Natural killer cell (primary cell): ENCODE measurements around the gene DDX27. TPM values are rescaled to one million over a fixed set of nuclear protein-coding genes. Genes with fewer than 3 reads are reported as not detected.

Source experiments
- ATAC-seq, 3 donors: fragments of 150-1000 bp in 2 of 3; fragments of 200-7000 bp in 1 of 3; cut with Tn5 transposase; 1 replicate in 1 of 3; 2 replicates in 2 of 3; pipeline ENCODE4 v1.10.0; 2021; ENCODE audit warnings: mild to moderate bottlenecking in 2 of 3, moderate library complexity in 2 of 3
- DNase-seq, 2 donors: peaks; one replicate each; pipeline versions ENCODE4 v3.0.0 to v3.0.0-alpha.2; 2013 to 2021; ENCODE audit warnings: mixed read lengths in 1 of 2
- H3K27ac ChIP-seq: one replicate; pipeline ENCODE4 v1.5.1; 2013; ENCODE audit warnings: mild to moderate bottlenecking, low read length
- H3K27me3 ChIP-seq: one replicate; pipeline ENCODE4 v1.6.1; 2013; ENCODE audit warnings: low read length; ENCODE audit not compliant: control insufficient read depth, insufficient read depth
- H3K36me3 ChIP-seq: one replicate; pipeline ENCODE4 v1.6.1; 2013; ENCODE audit warnings: low read length; ENCODE audit not compliant: control insufficient read depth, insufficient read depth
- H3K4me1 ChIP-seq: one replicate; pipeline ENCODE4 v1.6.1; 2013; ENCODE audit warnings: low read length; ENCODE audit not compliant: control insufficient read depth, insufficient read depth
- H3K4me3 ChIP-seq: one replicate; pipeline ENCODE4 v1.5.1; 2013; ENCODE audit warnings: low read length
- H3K9me3 ChIP-seq: one replicate; pipeline ENCODE4 v1.6.1; 2013; ENCODE audit warnings: low read length; ENCODE audit not compliant: control insufficient read depth, insufficient read depth
- H3K27ac Mint-ChIP-seq, 2 donors: one replicate each; pipeline ENCODE4 v1.8.0; 2022; ENCODE audit warnings: mild to moderate bottlenecking in 2 of 2, mixed read lengths in 2 of 2, moderate library complexity in 1 of 2
- H3K27me3 Mint-ChIP-seq, 2 donors: one replicate each; pipeline ENCODE4 v1.8.0; 2022; ENCODE audit warnings: low read depth in 2 of 2, mixed read lengths in 2 of 2
- H3K36me3 Mint-ChIP-seq: one replicate; pipeline ENCODE4 v1.8.0; 2022; ENCODE audit warnings: mixed read lengths
- H3K4me1 Mint-ChIP-seq, 2 donors: one replicate each; pipeline ENCODE4 v1.8.0; 2022; ENCODE audit warnings: mixed read lengths in 2 of 2
- H3K4me3 Mint-ChIP-seq: one replicate; pipeline ENCODE4 v1.8.0; 2022; ENCODE audit warnings: mild to moderate bottlenecking, moderate library complexity, mixed read lengths
- H3K9me3 Mint-ChIP-seq, 2 donors: one replicate each; pipeline ENCODE4 v1.8.0; 2022; ENCODE audit warnings: mixed read lengths in 2 of 2
- CTCF ChIP-seq: fragments of 200-600 bp; IDR thresholded peaks from one replicate; pipeline ENCODE4 v1.8.0; 2022; ENCODE audit warnings: antibody characterized with exemption
- WGBS: methylation state at CpG from one replicate; pipeline ENCODE4 v1.1.7; 2013; ENCODE audit warnings: missing lambda C conversion rate; ENCODE audit not compliant: insufficient coverage; 5-methylcytosine and 5-hydroxymethylcytosine counted together
- intact Hi-C: fragments of 100-400 bp; cut with micrococcal nuclease; formaldehyde crosslinking; loops from one replicate; pipeline ENCODE4 v1.14.2; 2022
- total RNA-seq, 4 donors: library from RNA; stranded (reverse); fragments of 120-200 nt in 1 of 4; gene quantifications; one replicate each; pipeline versions ENCODE4 v1.2.3 to v1.2.4, GENCODE V29; 2013 to 2022

The DDX27 gene, protein sequence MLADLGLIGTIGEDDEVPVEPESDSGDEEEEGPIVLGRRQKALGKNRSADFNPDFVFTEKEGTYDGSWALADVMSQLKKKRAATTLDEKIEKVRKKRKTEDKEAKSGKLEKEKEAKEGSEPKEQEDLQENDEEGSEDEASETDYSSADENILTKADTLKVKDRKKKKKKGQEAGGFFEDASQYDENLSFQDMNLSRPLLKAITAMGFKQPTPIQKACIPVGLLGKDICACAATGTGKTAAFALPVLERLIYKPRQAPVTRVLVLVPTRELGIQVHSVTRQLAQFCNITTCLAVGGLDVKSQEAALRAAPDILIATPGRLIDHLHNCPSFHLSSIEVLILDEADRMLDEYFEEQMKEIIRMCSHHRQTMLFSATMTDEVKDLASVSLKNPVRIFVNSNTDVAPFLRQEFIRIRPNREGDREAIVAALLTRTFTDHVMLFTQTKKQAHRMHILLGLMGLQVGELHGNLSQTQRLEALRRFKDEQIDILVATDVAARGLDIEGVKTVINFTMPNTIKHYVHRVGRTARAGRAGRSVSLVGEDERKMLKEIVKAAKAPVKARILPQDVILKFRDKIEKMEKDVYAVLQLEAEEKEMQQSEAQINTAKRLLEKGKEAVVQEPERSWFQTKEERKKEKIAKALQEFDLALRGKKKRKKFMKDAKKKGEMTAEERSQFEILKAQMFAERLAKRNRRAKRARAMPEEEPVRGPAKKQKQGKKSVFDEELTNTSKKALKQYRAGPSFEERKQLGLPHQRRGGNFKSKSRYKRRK
- 10 to 100 TPM; 71.5 to 91.3 (median 75.9) TPM for total RNA-seq
- total RNA-seq (2013), result 56.2 TPM

GRCh38 chr20:49219091-49219923 lies at the start of gene DDX27:
Gene DDX27 (plus strand): TSS chr20:49219416. CDS start chr20:49219449, 33 bp downstream.
- Histone ChIP-seq H3K4me3 (peak within 1 kb of the TSS; percentile 91), H3K27ac (peak within 1 kb of the TSS; percentile 96), H3K9me3 (no peaks in the 10 kb centered on the region), H3K36me3 (peaks cover 19% of the 10 kb centered on the region), H3K27me3 (no peaks in the 10 kb centered on the region), H3K4me1 (peaks cover 23% of the 10 kb centered on the region)
- intact Hi-C loops, result loop anchor here (1.0 kb wide), 3 partner anchors 32 to 173 kb away; partner anchors contain the start of genes CSE1L and ZNFX1
- Mint-ChIP-seq H3K4me1 (peaks cover 27 to 32% of the 10 kb centered on the region in 2 donors), H3K27me3 (no peaks in the 10 kb centered on the region), H3K9me3 (no peaks in the 10 kb centered on the region), H3K36me3 (no peaks in the 10 kb centered on the region), H3K27ac (peak within 1 kb of the TSS; percentile 94 to 96), H3K4me3 (peak within 1 kb of the TSS; percentile 96)
- DNase-seq (peak; percentile 97 to 100), ATAC-seq (peak; percentile 88 to 93 (median 92))
- no peak for TF ChIP-seq CTCF
- WGBS, result under 1% methylated on average over 46 of the region's 46 CpGs

DNA sequence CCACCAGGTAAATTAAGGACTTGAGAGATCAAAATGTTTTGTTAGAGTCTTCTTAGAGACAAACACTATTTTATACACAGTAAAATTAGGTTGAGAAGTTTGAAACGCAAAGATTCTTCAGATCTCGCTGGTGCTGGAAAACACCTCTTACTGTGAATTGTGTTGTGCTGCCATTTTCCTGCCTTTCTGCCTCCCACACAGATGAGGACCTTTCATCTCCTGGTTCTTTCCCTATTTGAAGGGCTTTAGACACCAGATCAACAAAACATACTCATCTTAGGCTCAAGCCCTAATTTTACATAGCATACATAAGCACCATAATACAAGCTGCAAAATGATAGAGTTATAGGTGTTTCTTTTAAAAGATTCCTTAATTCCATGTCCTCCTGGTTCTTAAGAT lies 49.7 kb upstream of the DDX27 start:
- Histone ChIP-seq H3K9me3 (no peaks in the 10 kb centered on the region), H3K36me3 (peaks cover 25% of the 10 kb centered on the region), H3K4me1 (no peaks in the 10 kb centered on the region), H3K4me3 (no peak overlapping the region), H3K27ac (no peak overlapping the region), H3K27me3 (no peaks in the 10 kb centered on the region)
- intact Hi-C loops, result no loop called here
- H3K36me3 Mint-ChIP-seq, result no peaks in the 10 kb centered on the region
- ATAC-seq (no peak), DNase-seq (peak in 1 of 2 donors; percentile 34)
- H3K27me3 Mint-ChIP-seq, result no peaks in the 10 kb centered on the region
- H3K4me1 Mint-ChIP-seq, result peaks cover 37 to 39% of the 10 kb centered on the region in 2 donors
- no peak overlapping the region for H3K4me3 Mint-ChIP-seq
- TF ChIP-seq CTCF, result no peak
- no peaks in the 10 kb centered on the region for H3K9me3 Mint-ChIP-seq
- H3K27ac Mint-ChIP-seq, result peak overlapping the region in 1 of 2 donors; percentile 27
- 96% methylated on average over 2 of the region's 2 CpGs for WGBS

DNA sequence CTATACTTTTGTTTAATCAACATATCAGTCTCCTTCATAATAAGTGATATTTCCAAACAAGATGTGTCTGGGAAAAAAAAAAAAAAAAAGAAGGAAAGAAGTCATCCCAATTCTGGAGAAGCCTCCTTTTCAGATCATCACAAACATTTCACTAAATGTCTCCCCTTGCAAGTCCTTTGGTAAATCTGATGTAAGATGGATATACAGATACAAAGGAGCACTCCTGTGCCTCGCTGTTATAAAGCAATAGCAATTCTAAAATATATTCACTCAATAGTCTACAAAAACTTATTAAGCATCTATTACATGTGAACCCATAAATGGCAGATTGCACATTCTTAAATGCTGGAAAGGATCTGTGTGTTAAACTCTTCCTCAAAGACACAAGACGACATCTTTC lies 48.5 kb upstream of the DDX27 start:
- no peaks in the 10 kb centered on the region for H3K27me3 Mint-ChIP-seq
- no peak for DNase-seq
- H3K36me3 Mint-ChIP-seq, result no peaks in the 10 kb centered on the region
- Histone ChIP-seq H3K36me3 (peaks cover 22% of the 10 kb centered on the region), H3K27ac (no peak overlapping the region), H3K27me3 (no peaks in the 10 kb centered on the region), H3K9me3 (no peaks in the 10 kb centered on the region), H3K4me3 (no peak overlapping the region), H3K4me1 (no peaks in the 10 kb centered on the region)
- no peak overlapping the region for H3K4me3 Mint-ChIP-seq
- TF ChIP-seq CTCF, result no peak
- no peak for ATAC-seq
- peaks cover 35 to 37% of the 10 kb centered on the region in 2 donors for H3K4me1 Mint-ChIP-seq
- no peaks in the 10 kb centered on the region for H3K9me3 Mint-ChIP-seq
- intact Hi-C loops, result no loop called here
- WGBS, result 100% methylated on average over 2 of the region's 2 CpGs
- no peak overlapping the region for H3K27ac Mint-ChIP-seq
